Testis (tissue), 2 donors: ENCODE results near the gene MLPH.

Experiments used
- CTCF ChIP-seq, 3 experiments: fragments of 450-650 bp in 2 of 3; fragments of 200-600 bp in 1 of 3; sonication (generic) in 1 of 3; IDR thresholded peaks; one replicate each; pipeline ENCODE4 v1.5.1; 2016 to 2019; ENCODE audit warnings: antibody characterized with exemption in 3 of 3, mild to moderate bottlenecking in 2 of 3, moderate library complexity in 1 of 3
- POLR2A ChIP-seq: fragments of 450-650 bp; IDR thresholded peaks from one replicate; pipeline ENCODE4 v1.6.1; 2017; ENCODE audit warnings: antibody characterized with exemption, mild to moderate bottlenecking, moderate library complexity

- TF ChIP-seq CTCF (IDR thresholded peaks at IDR 0.05), result no peak
- TF ChIP-seq POLR2A, result no peak
These were observed 35.2 kb upstream of the MLPH start for GRCh38 chr2:237451643-237452469.
